Mesendoderm (in vitro differentiated cells): Measurements from ENCODE around the gene MMP25.
"Not testable (repeated sequence)": the region's sequence is repeated elsewhere in the genome, so short reads cannot be mapped to it uniquely, and the experiment has no call there.

Source experiments
- DNase-seq: peaks from one replicate; pipeline ENCODE4 v3.0.0; 2013
- H2AK5ac ChIP-seq: 2 replicates; pipeline ENCODE4 v1.6.1; 2013; ENCODE audit warnings: low read length, inconsistent platforms
- H2BK120ac ChIP-seq: 2 replicates; pipeline ENCODE4 v1.6.1; 2013; ENCODE audit warnings: low read depth, mild to moderate bottlenecking, low read length, moderate library complexity, mixed read lengths
- H2BK15ac ChIP-seq: replicated peaks from 2 replicates; pipeline ENCODE4 v1.6.1; 2013; ENCODE audit warnings: low read depth, mild to moderate bottlenecking, moderate library complexity
- H2BK5ac ChIP-seq: 2 replicates; pipeline ENCODE4 v1.6.1; 2013; ENCODE audit warnings: low read length, inconsistent platforms
- H3K18ac ChIP-seq: 2 replicates; pipeline ENCODE4 v1.6.1; 2013; ENCODE audit warnings: mild to moderate bottlenecking, low read length, mixed read lengths
- H3K23ac ChIP-seq: one replicate; pipeline ENCODE4 v1.6.1; 2013; ENCODE audit warnings: low read length
- H3K27ac ChIP-seq: 2 replicates; pipeline ENCODE4 v1.5.1; 2013; ENCODE audit warnings: low read depth, mild to moderate bottlenecking, inconsistent platforms, low read length, moderate library complexity
- H3K27me3 ChIP-seq: 2 replicates; pipeline ENCODE4 v1.6.1; 2013; ENCODE audit warnings: low read length, control low read depth, mild to moderate bottlenecking, inconsistent platforms; ENCODE audit not compliant: insufficient read depth, poor library complexity
- H3K36me3 ChIP-seq: 2 replicates; pipeline ENCODE4 v1.6.1; 2013; ENCODE audit warnings: low read length, inconsistent platforms; ENCODE audit not compliant: control insufficient read depth, insufficient read depth
- H3K4ac ChIP-seq: one replicate; pipeline ENCODE4 v1.6.1; 2013; ENCODE audit warnings: low read depth, mild to moderate bottlenecking, low read length, moderate library complexity
- H3K4me1 ChIP-seq: 2 replicates; pipeline ENCODE4 v1.6.1; 2013; ENCODE audit warnings: low read depth, low read length, inconsistent platforms; ENCODE audit not compliant: control insufficient read depth
- H3K4me2 ChIP-seq: 2 replicates; pipeline ENCODE4 v1.6.1; 2013; ENCODE audit warnings: low read length
- H3K4me3 ChIP-seq: 2 replicates; pipeline ENCODE4 v1.5.1; 2013; ENCODE audit warnings: mild to moderate bottlenecking, low read length
- H3K56ac ChIP-seq: one replicate; pipeline ENCODE4 v1.6.1; 2013; ENCODE audit warnings: low read length
- H3K79me1 ChIP-seq: 2 replicates; pipeline ENCODE4 v1.6.1; 2013; ENCODE audit warnings: low read length, inconsistent platforms
- H3K79me2 ChIP-seq: 2 replicates; pipeline ENCODE4 v1.6.1; 2013; ENCODE audit warnings: mild to moderate bottlenecking, low read length; ENCODE audit not compliant: control insufficient read depth, insufficient read depth
- H3K9ac ChIP-seq: 2 replicates; pipeline ENCODE4 v1.6.1; 2013; ENCODE audit warnings: low read length, inconsistent platforms
- H4K5ac ChIP-seq: one replicate; pipeline ENCODE4 v1.6.1; 2013; ENCODE audit warnings: low read length
- H4K8ac ChIP-seq: one replicate; pipeline ENCODE4 v1.6.1; 2013; ENCODE audit warnings: low read depth, mild to moderate bottlenecking, control low read depth, low read length, moderate library complexity
- WGBS: extraction: QIAGEN DNeasy Blood & Tissue Kit; methylation state at CpG from one replicate; pipeline ENCODE4 v1.1.7; 2013; ENCODE audit warnings: low lambda C conversion rate, missing lambda C conversion rate; ENCODE audit not compliant: insufficient coverage; ENCODE audit errors: extremely low coverage; 5-methylcytosine and 5-hydroxymethylcytosine counted together

Gene MMP25

DNA sequence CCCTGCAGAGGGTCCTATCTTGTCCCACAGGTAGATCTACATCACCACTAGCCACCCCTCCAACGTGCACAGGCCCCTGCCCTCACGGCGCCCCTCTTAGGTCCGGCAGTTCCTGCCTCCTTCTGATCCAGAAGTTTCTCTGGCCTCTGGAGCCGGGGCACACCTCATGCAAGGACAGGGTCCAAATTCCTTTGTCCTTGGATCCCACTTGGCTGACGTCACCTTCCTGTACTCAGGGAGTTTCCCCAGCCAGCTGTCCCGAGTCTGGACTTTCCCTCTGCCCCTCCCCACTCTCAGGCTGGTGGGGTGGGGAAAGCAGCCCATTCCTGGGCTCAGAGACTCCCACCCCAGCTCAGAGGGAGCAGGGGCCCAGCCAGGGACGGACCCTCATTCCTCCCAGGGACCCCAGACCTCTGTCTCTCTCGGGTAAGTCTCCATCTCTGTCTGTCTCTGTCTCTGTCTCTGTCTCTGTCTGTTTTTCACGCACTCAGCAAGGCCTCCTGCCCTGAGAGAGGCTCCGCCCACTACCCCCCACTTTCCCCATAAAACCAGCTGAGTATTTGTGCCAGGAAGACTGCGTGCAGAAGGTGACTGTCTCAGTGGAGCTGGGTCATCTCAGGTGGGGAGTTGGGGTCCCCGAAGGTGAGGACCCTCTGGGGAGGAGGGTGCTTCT is 18.8 kb downstream of the MMP25 start, which contains the start of gene IL32:
IL32 (plus strand) TSS at position 572 of the 673 bp plus-strand sequence. CDS start 172 bp downstream, outside the sequence.
- H2BK5ac ChIP-seq, result no peak within 1 kb of the TSS
- no peak within 1 kb of the TSS for H3K56ac ChIP-seq
- no peak within 1 kb of the TSS for H3K4me2 ChIP-seq
- no peak within 1 kb of the TSS for H3K9ac ChIP-seq
- H2AK5ac ChIP-seq, result no peak within 1 kb of the TSS
- H3K27me3 ChIP-seq, result no peaks in the 10 kb centered on the region
- no peak within 1 kb of the TSS for H3K18ac ChIP-seq
- no peak within 1 kb of the TSS for H4K8ac ChIP-seq
- no peak within 1 kb of the TSS for H3K23ac ChIP-seq
- no peaks in the 10 kb centered on the region for H3K36me3 ChIP-seq
- H3K4me3 ChIP-seq, result no peak within 1 kb of the TSS
- H3K79me2 ChIP-seq, result no peaks in the 10 kb centered on the region
- DNase-seq, result no peak
- no peak within 1 kb of the TSS for H3K27ac ChIP-seq
- no peak within 1 kb of the TSS for H4K5ac ChIP-seq
- H3K79me1 ChIP-seq, result no peaks in the 10 kb centered on the region
- no peak within 1 kb of the TSS for H2BK15ac ChIP-seq
- H3K4me1 ChIP-seq, result no peaks in the 10 kb centered on the region
- no CpG with 5 or more reads among the region's 13 CpGs for WGBS
- H3K4ac ChIP-seq, result no peak within 1 kb of the TSS
- H2BK120ac ChIP-seq, result no peak within 1 kb of the TSS

GRCh38 chr16:3065742-3066439 is 19.5 kb downstream of the MMP25 start:
- Histone ChIP-seq H3K79me2 (no peaks in the 10 kb centered on the region), H4K8ac (no peak overlapping the region), H3K56ac (no peak overlapping the region), H3K27me3 (no peaks in the 10 kb centered on the region), H2AK5ac (no peak overlapping the region), H4K5ac (no peak overlapping the region), H3K36me3 (no peaks in the 10 kb centered on the region), H2BK120ac (no peak overlapping the region), H3K4ac (no peak overlapping the region), H3K27ac (no peak overlapping the region), H2BK15ac (no peak overlapping the region), H2BK5ac (no peak overlapping the region), H3K18ac (no peak overlapping the region), H3K79me1 (no peaks in the 10 kb centered on the region), H3K23ac (no peak overlapping the region), H3K4me3 (no peak overlapping the region), H3K9ac (no peak overlapping the region), H3K4me2 (no peak overlapping the region), H3K4me1 (no peaks in the 10 kb centered on the region)
- WGBS, result no CpG with 5 or more reads among the region's 26 CpGs
- no peak for DNase-seq

DNA sequence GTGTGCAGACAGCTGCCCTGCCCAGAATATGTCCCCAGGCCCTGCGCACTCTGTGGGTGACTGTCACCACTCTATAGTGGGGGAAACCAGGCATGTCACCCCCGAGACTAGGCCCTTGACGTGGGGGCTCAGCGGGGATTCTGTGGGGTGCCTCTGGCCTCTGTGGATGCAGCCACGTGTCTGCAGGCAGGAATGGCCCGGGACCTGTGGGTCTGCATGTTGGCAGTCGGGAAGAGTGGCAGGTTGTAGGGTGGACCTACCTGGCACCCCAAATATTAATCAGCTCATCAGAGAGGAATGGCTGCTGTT is 20.0 kb downstream of the MMP25 start:
- H4K5ac ChIP-seq, result no peak overlapping the region
- H3K79me1 ChIP-seq, result no peaks in the 10 kb centered on the region
- H3K9ac ChIP-seq, result no peak overlapping the region
- H3K56ac ChIP-seq, result no peak overlapping the region
- H2BK120ac ChIP-seq, result no peak overlapping the region
- H3K18ac ChIP-seq, result no peak overlapping the region
- no peak overlapping the region for H2AK5ac ChIP-seq
- no peak overlapping the region for H3K4ac ChIP-seq
- no peaks in the 10 kb centered on the region for H3K27me3 ChIP-seq
- DNase-seq, result no peak
- H3K4me2 ChIP-seq, result no peak overlapping the region
- no peak overlapping the region for H3K23ac ChIP-seq
- H2BK15ac ChIP-seq, result no peak overlapping the region
- no peak overlapping the region for H2BK5ac ChIP-seq
- no peaks in the 10 kb centered on the region for H3K4me1 ChIP-seq
- H4K8ac ChIP-seq, result no peak overlapping the region
- no peak overlapping the region for H3K27ac ChIP-seq
- no CpG with 5 or more reads among the region's 7 CpGs for WGBS
- H3K36me3 ChIP-seq, result no peaks in the 10 kb centered on the region
- no peaks in the 10 kb centered on the region for H3K79me2 ChIP-seq
- H3K4me3 ChIP-seq, result no peak overlapping the region

DNA sequence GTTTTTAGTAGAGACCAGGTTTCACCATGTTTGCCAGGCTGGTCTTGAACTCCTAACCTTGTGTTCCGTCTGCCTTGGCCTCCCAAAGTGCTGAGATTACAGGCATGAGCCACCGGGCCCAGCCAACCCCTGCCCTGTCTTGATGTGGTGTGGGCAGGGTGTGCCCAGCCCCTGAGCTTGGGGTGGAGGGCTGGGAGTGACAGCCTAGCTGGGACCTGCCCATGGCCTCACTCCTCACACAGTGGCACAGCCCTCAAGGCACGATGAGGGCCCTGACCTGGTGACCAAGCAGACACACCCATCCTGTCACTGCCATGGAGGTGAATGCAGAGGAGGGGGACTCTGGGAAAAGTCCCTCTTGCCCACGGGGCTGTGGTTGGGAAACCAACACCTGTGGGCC is 22.1 kb downstream of the MMP25 start:
- no peak overlapping the region for H2BK5ac ChIP-seq
- H2AK5ac ChIP-seq, result no peak overlapping the region

GRCh38 chr16:3069146-3069545 is 22.8 kb downstream of the MMP25 start:
- not testable (repeated sequence) for H3K79me2 ChIP-seq, H3K4me3 ChIP-seq, H4K5ac ChIP-seq, H4K8ac ChIP-seq, H3K27me3 ChIP-seq, H3K9ac ChIP-seq, H2BK5ac ChIP-seq, H2BK120ac ChIP-seq, H3K56ac ChIP-seq, H3K79me1 ChIP-seq, H3K18ac ChIP-seq, H2AK5ac ChIP-seq, H3K36me3 ChIP-seq, H3K23ac ChIP-seq, DNase-seq, H3K4me1 ChIP-seq, H2BK15ac ChIP-seq, H3K4ac ChIP-seq, H3K4me2 ChIP-seq, H3K27ac ChIP-seq
- WGBS, result no CpG with 5 or more reads among the region's 11 CpGs

More for the DNA sequence above, 22.1 kb downstream of the MMP25 start:
- no peak overlapping the region for H3K9ac ChIP-seq
- DNase-seq, result no peak
- H3K27me3 ChIP-seq, result no peaks in the 10 kb centered on the region
- no peak overlapping the region for H3K4me3 ChIP-seq
- no peaks in the 10 kb centered on the region for H3K4me1 ChIP-seq
- no peak overlapping the region for H3K4me2 ChIP-seq
- H3K79me2 ChIP-seq, result no peaks in the 10 kb centered on the region
- H4K5ac ChIP-seq, result no peak overlapping the region
- no peak overlapping the region for H3K4ac ChIP-seq
- H3K79me1 ChIP-seq, result no peaks in the 10 kb centered on the region
- no peak overlapping the region for H3K23ac ChIP-seq
- no peak overlapping the region for H3K18ac ChIP-seq
- no peak overlapping the region for H4K8ac ChIP-seq
- no peak overlapping the region for H2BK15ac ChIP-seq
- no peak overlapping the region for H2BK120ac ChIP-seq
- no CpG with 5 or more reads among the region's 4 CpGs for WGBS
- no peaks in the 10 kb centered on the region for H3K36me3 ChIP-seq
- no peak overlapping the region for H3K27ac ChIP-seq
- no peak overlapping the region for H3K56ac ChIP-seq
